Middle frontal gyrus (tissue), 1 donor: ENCODE results near the gene NDUFAF2.
"Not testable (repeated sequence)": the region's sequence is repeated elsewhere in the genome, so short reads cannot be mapped to it uniquely, and the experiment has no call there.

ENCODE experiments used
- DNase-seq: peaks from one replicate; pipeline ENCODE4 v3.0.0-alpha.2; 2015; ENCODE audit warnings: low spot score; ENCODE audit errors: extremely low spot score

NDUFAF2 gene

DNA sequence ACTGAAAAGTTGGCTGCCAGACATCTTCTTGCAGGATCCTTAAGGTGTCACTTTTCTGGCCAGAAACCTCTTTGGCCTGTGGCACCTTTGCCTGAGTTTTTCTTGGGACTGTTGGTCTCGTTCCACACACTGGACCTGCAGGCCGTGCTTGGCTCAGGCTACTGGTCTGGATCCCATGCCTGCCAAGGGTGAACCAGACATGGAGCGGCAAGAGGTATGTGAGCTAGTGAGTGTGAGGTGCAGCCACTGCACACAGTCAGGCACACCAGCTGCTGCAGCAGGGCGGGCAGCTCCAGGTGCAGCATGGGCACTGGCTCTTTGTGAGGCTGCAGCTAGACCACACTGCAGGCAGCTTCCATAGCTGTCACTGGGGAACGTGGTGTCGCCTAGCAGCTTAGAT, 47.9 kb downstream of the NDUFAF2 start:
- DNase-seq, result no peak

DNA sequence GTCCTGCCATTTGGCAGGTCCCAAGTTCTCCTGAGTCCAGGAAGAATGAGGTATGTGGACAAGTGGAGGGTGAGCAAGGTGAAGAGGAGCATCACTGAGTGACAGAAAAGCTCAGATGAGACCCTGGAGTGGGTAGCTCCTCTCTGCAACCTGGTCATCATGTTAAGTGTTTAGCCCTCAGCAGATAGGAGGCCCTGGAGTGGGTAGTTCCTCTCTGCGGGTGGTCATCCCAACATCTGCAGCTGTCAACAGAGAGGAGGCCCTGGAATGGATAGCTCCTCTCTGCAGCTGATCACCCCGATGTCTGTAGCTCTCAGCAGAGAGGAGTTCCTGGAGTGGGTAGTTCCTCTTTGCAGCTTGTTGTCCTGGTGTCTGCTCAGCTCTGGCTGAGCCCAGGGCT, 48.4 kb downstream of the NDUFAF2 start:
- DNase-seq, result no peak

DNA sequence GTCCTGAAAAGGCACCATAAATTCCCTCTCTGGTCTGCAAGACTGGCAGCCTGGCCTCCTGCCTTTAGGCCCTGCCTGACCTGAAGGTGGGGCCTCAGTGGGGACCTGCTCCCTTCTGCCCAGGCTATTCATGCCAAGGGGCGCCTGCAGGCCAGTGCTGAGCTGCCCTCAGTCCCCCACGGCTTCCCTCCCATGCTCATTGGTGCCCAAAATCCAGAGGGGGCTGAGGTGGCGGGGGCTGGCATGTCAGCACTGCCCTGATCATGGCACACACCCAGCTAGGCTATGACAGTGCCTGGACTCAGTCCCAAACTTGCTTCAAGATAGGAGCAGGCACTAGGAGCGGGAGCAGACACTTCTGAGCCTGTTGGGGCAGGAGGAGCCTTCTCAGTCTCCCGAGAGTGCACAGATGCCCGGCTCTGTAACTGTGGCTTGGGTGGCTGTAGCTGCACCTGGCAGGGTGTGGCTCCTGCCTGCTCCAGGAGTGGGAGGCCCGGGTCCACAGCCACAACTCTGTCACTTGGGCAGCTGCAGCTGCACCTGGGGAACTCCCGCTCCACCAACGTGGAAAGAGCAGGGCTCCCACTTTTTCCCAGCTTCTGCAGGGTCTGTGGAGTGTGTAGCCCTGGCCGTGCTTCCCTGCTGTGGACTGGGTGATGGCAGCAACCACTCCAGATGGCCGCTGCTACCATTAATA, 49.0 kb downstream of the NDUFAF2 start:
- DNase-seq, result no peak

DNA sequence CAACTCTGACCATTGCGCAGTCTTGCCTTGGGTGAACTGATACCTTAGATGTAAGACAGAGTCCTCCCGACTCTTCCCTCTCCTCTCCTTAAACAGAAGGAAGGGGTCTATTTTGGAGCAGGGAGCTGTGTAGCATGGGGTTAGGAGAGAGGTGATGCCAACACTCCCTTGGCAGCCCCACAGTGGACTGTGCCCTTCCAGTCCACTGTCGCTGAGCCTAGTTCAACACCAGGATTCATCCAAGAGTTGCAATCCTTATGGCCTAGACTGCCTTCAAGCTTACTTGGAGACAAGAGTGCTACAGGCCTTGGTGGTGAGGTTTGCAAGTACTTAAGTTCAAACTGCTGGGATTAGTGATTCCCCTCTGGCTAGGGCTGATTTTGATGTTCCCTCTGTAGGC, 51.4 kb downstream of the NDUFAF2 start:
- DNase-seq, result no peak

DNA sequence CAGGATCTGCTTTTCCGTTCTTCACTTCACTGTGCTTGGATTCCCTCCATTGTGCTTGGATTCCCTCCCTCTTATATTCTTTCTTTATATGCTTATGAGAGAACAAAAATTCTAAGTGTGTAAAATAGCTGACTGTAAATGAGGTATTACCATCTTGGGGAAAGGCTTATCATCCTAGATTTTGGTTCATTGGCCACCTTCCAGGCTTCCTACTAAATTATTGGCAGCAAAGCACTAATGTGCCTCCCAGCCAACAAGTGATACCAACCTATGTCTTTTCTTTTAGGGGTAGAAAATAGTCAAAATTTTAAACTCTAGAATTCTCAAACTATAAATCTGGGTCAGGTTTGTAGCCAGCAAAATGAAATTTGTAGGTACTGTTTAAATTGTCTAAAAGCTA, 52.7 kb downstream of the NDUFAF2 start:
- DNase-seq, result no peak

DNA sequence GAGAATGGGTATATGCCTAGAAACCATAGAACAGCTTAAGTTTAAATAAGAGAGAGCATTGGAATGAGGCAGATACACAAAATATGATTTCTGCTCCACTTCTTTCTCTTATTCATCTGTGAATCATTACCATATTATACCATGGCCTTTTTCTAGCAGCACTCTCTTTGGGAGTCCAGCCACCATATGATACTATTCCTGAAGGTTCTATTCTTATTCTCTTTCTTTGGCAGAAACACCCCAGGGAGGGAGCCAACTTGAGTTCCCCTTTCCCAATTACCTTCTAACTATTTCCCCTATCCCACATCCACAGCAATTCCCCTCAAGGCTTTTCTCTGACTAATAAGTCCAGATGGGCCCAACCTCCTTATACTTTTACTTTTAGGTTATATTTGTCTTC, 55.9 kb downstream of the NDUFAF2 start:
- DNase-seq, result no peak

DNA sequence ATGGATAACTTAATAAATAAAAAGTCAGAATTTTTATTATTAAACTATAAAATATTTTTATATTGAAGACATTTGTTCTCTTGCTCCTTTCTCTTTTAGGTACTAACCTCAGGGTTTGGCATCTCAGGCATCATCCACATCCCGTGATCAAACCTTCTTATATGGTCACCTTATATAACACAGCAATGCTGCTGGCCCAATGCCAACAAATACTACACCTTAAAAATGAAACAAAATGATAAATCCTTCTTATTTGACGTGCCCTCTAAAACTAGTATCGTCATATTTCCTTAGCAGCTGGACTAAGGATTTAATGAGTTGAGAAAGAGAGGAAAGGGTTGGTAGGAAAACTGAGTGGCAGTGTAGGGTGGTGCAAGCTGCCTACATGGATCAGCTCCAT, 56.6 kb downstream of the NDUFAF2 start:
- no peak for DNase-seq

DNA sequence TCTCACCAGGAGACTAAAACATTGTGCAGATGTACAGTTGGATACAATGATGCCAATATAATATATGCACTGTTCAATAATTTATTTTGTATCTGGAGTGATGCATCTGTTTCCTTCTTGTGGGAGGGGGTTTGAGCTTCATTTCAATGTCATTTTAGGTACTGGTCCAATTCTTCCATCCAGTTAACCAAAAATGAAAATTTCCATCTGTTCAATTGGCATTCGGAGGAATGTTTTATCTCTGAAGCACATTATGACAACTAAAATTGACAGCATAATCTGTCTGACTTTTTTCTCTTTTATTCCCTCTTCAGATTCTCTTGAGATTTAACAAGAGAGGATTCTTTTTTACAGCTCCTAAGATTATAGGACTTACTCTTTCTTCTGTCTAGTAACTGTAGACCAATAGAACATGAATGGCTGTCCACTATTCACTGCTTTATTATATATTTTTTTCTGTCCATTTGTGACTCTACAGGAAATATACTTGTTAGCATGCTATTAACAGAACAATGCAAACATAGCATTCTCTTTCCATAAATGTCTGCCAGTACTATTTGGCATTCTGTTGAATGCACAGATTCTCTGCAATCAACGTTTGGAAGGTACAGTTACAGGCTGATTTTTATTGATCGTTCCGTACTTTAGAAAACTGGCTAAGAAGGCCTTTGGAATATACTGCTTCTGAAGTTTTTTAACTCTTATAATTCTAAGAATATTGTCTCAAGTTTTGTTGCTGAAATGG, 57.8 kb downstream of the NDUFAF2 start:
- no peak for DNase-seq

DNA sequence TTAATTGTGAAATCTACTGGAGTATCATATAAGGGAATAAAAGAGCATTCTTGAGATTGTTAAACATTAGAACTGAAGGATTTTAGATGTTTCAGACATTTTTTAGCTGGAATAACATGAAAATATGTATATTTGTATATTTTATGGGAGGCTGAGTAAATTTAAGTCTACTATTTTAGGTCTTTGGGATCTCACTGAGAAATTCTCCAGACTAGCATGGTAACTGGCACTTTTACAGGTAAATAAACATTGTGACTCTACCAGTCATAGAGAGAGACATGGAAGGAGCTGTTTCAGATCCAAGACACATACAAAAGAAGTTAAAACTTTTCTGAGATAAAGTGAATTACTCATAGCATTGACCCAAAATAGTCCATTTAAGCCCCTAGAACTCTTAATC, 59.4 kb downstream of the NDUFAF2 start:
- no peak for DNase-seq

DNA sequence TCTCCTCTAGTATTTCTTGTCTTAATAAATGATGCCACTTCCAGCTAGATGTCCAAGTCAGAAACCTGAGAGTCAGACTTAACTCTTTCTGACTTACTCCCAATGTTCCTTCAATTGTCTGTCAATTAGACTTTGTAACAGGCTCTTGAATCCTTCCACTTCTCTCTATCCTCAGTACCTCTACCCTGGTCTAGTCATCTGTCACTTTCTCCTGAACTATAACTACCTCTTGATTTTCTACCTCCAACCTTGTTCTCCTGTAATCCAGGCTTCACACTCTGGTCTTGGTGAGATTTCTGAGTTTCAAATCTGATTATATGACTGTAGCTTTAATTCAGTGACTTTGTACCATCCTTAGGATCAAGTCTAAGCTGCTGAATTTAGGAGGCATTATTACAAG, 64.9 kb downstream of the NDUFAF2 start:
- no peak for DNase-seq

DNA sequence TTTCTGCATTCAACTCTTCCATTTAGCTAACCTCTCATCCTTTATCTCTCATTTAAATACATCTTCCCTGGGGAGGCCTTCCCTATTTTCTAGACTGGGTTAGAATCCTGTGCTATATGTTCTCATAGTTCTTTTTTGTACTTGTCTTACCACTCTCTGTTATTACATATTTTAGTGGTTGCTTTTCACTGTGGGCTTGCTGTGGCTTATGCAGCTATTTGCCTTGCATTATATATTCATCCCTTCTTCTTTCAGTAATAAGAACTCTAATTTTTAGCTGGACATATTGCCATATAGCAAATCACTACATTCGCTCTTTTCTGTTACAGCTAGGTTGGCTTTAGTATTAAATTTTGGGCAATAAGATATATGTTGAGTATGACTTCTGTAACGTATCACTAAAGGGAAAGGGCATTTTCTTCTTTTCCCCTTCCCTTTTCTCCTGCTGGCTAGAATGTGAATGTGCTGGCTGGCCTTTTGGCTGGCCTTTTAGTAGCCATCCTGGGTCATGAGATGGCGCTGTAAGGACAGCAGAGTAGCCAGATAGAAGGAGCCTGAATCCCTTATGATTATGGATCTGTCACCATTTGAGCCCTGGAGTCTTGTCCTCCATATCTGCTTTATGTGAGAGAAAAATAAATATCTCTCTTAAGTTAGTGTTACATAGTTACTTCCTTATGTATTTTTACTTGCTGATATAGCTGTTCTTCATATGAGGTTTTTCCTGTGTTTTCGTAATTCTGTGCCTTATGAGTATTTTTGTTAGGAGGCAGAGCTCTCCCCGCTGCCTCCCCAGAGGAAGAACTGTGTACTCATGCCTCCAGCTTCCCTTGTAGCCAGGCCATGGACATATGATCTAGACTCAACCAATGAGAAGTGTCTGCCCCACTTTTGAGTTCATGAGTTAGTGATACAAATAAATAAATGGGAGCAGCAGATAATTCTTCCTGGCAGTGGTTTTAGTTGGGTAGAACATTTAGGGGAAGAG, 65.8 kb downstream of the NDUFAF2 start:
- no peak for DNase-seq

DNA sequence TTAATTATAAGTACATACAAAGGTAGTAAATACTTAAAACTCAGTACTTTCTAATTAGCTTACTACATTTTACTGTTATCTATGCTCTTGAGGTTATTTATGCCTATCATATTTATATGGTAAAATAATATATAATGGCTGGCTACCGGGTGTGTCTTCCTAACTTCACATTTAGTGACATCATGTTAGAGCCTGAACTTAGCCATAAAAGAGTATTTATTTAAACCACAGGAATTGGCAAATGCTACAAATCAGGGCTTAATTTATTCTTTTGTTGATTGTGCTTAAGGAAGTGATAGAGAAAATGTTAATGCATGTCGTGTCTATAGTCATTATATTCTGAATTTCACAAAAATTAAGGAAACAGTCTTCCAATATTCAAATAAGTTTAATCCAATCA, 73.1 kb downstream of the NDUFAF2 start:
- no peak for DNase-seq

DNA sequence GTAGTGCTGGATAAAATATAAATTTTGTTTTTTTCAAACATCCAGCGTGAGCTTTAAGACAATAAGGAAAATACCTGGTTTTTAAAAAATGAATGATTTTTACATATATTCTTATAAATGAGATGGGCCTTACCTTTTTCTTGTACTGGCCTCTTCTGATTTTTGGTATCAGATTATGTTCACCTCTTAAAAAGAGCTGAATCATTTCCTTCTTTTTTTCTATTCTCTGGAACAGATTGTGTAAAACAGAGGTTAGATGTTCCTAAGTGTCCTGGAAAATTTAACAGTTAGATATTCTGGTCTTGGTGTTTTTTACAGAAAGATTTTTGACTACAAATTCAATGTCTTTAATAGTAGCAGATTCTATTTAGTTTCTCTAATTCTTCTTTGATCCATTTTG, 74.6 kb downstream of the NDUFAF2 start:
- DNase-seq, result no peak

DNA sequence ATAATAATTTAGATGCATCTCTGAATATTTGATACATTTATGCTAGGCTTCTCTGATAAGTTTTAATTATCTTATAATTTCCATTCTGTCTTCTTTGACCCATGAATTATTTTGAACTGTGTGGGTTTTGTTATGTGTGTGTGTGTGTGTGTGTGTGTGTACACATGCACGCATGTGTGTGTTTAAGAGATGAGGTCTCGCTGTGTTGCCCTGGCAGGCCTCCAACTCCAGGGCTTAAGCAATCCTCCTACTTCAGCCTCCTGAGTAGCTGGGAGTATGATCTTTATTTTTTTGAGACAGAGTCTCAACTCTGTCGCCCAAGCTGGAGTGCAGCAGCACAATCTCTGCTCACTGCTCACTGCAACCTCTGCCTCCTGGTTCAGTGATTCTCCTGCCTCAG, 75.4 kb downstream of the NDUFAF2 start:
- DNase-seq, result no peak

DNA sequence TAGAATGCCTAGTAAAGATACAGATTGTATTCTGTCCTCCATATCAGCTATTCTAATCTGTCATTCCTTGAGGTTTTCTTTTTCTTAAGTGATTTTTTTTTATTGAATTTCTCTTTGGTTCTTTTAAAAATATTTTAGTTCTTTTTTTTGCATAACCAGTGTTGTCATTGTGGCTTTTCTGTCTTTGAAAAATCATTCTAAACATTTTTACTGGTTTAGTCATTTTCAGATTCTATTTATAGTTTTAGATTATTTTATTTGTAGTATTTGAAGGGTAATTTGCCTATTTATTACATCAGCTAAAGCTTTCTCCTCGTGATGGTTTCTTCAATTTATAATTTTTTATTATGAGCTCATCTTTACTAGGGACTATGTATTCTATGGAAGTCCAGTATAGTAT, 78.1 kb downstream of the NDUFAF2 start:
- DNase-seq, result no peak

DNA sequence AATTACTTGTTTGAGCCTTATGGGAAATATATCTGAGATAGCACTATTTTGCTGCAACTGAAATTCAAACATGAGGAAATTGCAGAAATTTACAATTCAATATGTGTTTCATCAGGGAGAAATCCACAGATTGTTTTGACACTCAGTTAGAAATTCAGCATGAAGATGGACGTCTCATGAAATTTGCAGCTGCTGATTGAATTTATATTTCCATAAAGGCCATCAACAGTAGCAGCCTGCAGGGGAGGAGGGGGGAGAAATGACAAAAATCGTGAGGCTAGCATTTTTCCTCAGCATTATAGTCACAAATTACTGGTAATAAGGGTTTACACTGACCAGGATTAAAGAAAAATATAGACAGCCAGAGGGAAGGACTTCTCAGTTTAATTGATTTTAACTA, 81.0 kb downstream of the NDUFAF2 start:
- DNase-seq, result no peak

DNA sequence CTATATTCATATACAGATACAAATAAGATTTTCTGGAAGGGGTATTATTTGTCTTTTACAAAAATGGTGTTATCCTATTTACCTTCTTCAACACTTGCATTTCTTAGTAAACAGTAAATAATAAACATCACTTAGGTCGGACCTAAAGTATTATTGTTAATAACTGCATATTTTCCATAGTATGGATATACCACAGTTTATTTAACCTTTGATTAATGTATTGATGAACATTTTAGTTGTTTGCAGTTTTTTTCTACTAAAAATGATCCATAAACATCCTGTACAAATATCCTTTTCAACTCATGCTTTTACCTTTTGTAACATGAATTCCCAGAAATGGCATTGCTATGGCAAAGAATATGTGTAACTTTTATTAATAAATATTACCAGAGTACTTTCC, 83.4 kb downstream of the NDUFAF2 start:
- no peak for DNase-seq

DNA sequence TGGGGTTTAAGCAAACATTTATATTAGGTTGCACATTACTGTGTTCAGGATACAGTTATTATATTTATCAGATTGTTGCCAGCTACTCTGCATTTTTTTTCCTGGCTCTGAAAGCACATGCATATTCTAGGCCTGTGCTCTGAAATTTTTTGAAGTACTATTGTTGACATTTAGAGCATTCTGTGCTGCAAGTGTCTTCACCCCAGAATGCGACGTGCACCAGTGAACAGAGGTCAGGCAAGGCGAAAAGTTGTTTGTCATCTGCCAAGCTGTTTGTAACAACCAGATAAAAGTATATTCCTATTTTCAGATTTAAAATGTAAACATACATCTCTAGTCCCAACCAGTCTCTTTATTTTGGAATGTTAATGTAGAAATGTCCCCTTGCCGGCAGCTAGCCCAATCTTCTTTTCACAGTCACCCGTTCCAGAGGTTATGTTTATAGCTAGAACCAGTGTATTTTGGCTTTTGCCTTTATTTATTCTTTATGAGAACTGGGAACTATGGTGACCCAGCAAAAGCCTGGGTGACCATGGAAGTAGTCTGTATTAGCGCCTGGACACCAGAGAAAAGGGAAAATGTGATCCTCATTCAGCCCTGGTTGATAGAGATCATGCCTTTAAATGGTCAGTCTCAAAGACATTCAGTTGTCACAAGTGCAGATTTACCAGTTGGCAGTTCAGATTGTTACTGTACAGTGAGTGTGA, 84.6 kb downstream of the NDUFAF2 start:
- no peak for DNase-seq

DNA sequence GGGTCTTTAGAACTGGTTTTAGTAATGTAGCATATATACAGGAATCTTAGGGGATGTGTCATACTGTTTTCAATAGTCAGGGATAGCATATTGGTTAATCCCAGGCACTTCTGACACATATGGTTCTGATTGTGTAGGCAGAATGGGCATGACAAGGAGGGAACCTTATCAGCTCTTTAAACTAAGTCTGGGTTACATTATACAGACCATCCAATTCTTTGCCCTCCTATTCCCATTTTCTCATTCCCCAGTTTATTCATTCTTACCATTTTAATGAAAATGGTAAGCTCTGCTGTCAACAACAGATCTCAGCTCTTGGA, 85.1 kb downstream of the NDUFAF2 start:
- no peak for DNase-seq

DNA sequence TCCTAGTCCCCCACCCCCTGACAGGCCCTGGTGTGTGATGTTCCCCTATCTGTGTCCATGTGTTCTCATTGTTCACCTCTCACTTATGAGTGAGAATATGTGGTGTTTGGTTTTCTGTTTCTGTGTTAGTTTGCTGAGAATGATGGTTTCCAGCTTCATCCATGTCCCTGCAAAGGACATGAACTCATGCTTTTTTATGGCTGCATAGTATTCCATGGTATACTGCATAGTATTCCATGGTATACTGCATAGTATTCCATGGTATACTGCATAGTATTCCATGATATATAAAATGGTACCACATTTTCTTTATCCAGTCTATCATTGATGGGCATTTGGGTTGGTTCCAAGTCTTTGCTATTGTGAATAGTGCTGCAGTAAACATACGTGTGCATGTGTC, 86.3 kb downstream of the NDUFAF2 start:
- not testable (repeated sequence) for DNase-seq

DNA sequence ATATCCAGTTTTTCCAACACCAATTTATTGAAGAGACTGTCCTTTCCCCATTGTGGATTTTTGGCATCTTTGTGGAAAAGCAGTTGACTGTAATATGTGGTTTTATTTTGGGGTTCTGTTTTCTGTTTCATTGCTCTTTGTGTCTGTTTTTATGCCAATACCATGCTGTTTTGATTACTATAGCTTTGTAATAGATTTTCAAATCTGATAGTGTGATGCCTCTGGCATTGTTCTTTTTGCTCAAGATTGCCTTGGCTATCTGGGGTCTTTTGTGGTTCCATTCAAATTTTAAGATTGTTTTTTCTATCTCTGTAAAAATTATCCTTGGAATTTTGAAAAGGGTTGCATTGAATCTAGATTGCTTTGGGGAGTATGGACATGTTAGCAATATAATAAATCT, 99.5 kb downstream of the NDUFAF2 start:
- DNase-seq, result no peak

DNA sequence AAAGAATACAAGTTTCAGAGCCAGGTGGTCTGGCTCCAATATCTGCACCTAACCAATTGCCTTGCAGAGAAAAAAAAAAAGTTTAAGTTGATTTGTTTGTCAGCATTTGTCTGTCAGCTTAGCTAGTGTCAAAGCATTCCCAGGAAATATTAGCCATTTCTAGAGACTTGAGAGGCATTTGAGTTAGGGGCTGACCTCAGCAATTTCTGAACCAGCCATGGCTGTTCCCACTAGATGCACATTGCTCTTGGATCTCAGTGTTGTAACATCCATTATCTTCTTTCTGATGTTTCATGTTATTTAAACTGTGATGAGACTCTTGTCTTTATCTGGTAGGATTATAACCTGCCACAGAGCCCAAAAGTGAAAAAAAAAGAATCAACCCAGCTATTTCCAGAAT, 102.3 kb downstream of the NDUFAF2 start:
- no peak for DNase-seq
